Measurements from ENCODE around the gene SPATA7.

DNA sequence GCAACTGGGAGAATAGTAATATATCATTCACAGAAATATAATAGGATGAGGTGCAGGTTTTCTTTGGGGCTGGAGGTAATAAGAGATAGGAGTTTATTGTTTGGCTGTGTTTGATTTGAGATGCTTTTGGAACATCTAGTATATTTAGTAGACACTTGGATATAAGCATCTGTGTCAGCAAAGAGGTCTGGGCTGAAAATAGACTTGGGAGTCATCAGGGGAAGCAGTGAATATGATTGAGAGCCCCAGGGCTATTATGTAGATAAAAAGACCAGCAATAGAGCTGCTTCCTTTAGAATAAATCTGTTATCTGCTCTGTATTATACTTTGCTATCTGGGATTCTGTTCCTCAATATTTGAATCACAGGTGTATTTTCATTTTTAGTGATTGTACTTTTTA, 36.6 kb downstream of the SPATA7 start:
- TF ChIP-seq CEBPB (IDR thresholded peaks at IDR 0.05; ENCODE audit: low read depth, low read length) (no peak), MXI1 (IDR thresholded peaks at IDR 0.05; ENCODE audit: borderline replicate concordance, low read depth, low read length) (no peak), MAFK (IDR thresholded peaks at IDR 0.05; ENCODE audit: low read depth, low read length) (no peak), POLR2A (IDR thresholded peaks at IDR 0.05; ENCODE audit: low read depth, low read length) (no peak), RCOR1 (IDR thresholded peaks at IDR 0.05; ENCODE audit: insufficient replicate concordance, low read length) (no peak), SMC3 (IDR thresholded peaks at IDR 0.05; ENCODE audit: low read depth, low read length) (no peak), CHD1 (IDR thresholded peaks at IDR 0.05; ENCODE audit: low read depth, low read length) (no peak), RFX5 (IDR thresholded peaks at IDR 0.05; ENCODE audit: low read depth, low read length) (no peak)
- TF ChIP-seq, protein P1, sequence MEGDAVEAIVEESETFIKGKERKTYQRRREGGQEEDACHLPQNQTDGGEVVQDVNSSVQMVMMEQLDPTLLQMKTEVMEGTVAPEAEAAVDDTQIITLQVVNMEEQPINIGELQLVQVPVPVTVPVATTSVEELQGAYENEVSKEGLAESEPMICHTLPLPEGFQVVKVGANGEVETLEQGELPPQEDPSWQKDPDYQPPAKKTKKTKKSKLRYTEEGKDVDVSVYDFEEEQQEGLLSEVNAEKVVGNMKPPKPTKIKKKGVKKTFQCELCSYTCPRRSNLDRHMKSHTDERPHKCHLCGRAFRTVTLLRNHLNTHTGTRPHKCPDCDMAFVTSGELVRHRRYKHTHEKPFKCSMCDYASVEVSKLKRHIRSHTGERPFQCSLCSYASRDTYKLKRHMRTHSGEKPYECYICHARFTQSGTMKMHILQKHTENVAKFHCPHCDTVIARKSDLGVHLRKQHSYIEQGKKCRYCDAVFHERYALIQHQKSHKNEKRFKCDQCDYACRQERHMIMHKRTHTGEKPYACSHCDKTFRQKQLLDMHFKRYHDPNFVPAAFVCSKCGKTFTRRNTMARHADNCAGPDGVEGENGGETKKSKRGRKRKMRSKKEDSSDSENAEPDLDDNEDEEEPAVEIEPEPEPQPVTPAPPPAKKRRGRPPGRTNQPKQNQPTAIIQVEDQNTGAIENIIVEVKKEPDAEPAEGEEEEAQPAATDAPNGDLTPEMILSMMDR (conservative IDR thresholded peaks at IDR 0.05; ENCODE audit: low read depth, low read length) = no peak
- TF ChIP-seq, protein P2, sequence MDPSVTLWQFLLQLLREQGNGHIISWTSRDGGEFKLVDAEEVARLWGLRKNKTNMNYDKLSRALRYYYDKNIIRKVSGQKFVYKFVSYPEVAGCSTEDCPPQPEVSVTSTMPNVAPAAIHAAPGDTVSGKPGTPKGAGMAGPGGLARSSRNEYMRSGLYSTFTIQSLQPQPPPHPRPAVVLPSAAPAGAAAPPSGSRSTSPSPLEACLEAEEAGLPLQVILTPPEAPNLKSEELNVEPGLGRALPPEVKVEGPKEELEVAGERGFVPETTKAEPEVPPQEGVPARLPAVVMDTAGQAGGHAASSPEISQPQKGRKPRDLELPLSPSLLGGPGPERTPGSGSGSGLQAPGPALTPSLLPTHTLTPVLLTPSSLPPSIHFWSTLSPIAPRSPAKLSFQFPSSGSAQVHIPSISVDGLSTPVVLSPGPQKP (IDR thresholded peaks at IDR 0.05; ENCODE audit: borderline replicate concordance, low read depth, low read length) = no peak
- TF ChIP-seq, protein P3, sequence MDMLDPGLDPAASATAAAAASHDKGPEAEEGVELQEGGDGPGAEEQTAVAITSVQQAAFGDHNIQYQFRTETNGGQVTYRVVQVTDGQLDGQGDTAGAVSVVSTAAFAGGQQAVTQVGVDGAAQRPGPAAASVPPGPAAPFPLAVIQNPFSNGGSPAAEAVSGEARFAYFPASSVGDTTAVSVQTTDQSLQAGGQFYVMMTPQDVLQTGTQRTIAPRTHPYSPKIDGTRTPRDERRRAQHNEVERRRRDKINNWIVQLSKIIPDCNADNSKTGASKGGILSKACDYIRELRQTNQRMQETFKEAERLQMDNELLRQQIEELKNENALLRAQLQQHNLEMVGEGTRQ (IDR thresholded peaks at IDR 0.05; ENCODE audit: low read depth, low read length) = no peak
